ENCODE data around the gene OCEL1. TPM values are rescaled to one million over a fixed set of nuclear protein-coding genes. Genes with fewer than 3 reads are reported as not detected.

Gene OCEL1
- total RNA-seq, 1 experiment from 2014 or later: 25.7 TPM

DNA sequence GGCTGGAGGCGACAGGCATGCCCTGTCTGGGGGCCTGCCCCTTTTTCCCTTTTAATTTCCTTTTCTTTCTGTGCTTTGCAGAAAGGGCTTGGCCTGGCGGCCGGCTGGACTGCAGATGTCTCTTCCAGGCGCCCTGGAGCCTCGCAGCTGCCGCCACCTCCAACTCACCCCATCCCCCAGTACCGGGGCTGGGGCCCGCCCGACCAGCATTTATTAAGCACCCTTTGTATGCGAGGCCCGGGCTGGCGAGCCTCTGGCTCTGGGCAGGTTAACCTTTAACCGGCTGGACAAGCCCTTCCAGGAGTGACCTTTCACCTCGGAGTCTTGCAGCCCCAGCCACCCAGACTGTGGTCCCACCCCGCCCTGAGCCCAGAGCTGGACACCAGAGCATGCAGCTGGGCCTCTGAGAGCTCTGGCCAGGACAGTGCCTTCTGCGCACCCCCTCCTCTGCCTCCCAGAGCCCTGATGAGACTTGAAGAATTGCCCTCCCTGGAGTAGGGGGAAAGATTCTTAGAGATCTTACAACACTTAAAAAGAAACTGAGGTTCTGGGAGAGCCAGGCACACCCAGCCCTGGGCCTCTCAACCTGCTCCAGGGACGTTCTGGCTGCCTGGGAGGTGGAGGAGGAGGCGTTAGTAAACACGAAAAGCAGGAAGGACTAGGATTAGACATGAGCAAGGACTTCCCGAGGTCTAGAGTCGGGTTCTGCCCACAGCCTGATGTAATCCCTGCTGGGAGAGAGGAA lies 20.8 kb downstream of the OCEL1 start:
- Histone ChIP-seq H4K20me1 (ENCODE audit: control insufficient read depth, insufficient read depth, insufficient read length) (no peaks in the 10 kb centered on the region), H2BK12ac (ENCODE audit: insufficient read length, low read depth, low read length) (no peak overlapping the region), H2BK120ac (ENCODE audit: low read depth, low read length, poor library complexity, severe bottlenecking) (no peak overlapping the region), H4K8ac (replicated peaks; ENCODE audit: insufficient read length, low read depth, low read length) (no peak overlapping the region), H3K56ac (ENCODE audit: insufficient read length, low read depth, low read length) (no peak overlapping the region), H2AFZ (ENCODE audit: low read length) (no peak overlapping the region), H3K27me3 (ENCODE audit: insufficient read depth, low read length) (no peaks in the 10 kb centered on the region), H2AK5ac (ENCODE audit: insufficient read length, low read length) (no peak overlapping the region), H3K9ac (ENCODE audit: extremely low read depth, insufficient read length, low read length) (no peak overlapping the region), H3K23me2 (ENCODE audit: insufficient read length, low read depth, low read length, poor library complexity, severe bottlenecking) (peaks cover 17% of the 10 kb centered on the region), H3K27ac (ENCODE audit: insufficient read length, low read depth, low read length) (no peak overlapping the region), H3K14ac (ENCODE audit: insufficient read depth, low read length) (no peak overlapping the region), H3T11ph (ENCODE audit: low read length) (no peak overlapping the region), H2BK15ac (ENCODE audit: low read depth, low read length) (no peak overlapping the region), H3K79me1 (ENCODE audit: insufficient read depth, low read depth, low read length, poor library complexity, severe bottlenecking) (no peaks in the 10 kb centered on the region), H4K91ac (ENCODE audit: insufficient read length, low read depth, low read length) (no peak overlapping the region), H3K18ac (ENCODE audit: insufficient read length, low read depth, low read length) (peak overlapping the region; percentile 51), H3K79me2 (ENCODE audit: insufficient read depth, low read length) (peaks cover 21% of the 10 kb centered on the region; the same call in 1 of the 2 replicates), H3K4me1 (ENCODE audit: insufficient read depth, low read length) (peaks cover 4% of the 10 kb centered on the region; the same call in 1 of the 2 replicates), H2BK20ac (ENCODE audit: low read depth, low read length, poor library complexity, severe bottlenecking) (no peak overlapping the region), H3K23ac (ENCODE audit: insufficient read length, low read depth, low read length) (no peak overlapping the region), H2BK5ac (ENCODE audit: insufficient read length, low read length) (no peak overlapping the region), H3K4ac (ENCODE audit: low read depth, low read length) (no peak overlapping the region), H3K9me3 (ENCODE audit: control insufficient read depth, low read depth, low read length) (no peaks in the 10 kb centered on the region), H3K4me2 (ENCODE audit: insufficient read depth, insufficient read length, low read length) (peak overlapping the region; percentile 8), H4K5ac (ENCODE audit: insufficient read length, low read depth, low read length) (no peak overlapping the region)
- Mint-ChIP-seq H3K36me3 (ENCODE audit: insufficient read depth in 1 of 3, low read depth in 3 of 3) (peaks cover 0 to 10% (median 4%) of the 10 kb centered on the region in 3 experiments; a peak in 5 of 7 replicates), H3K4me3 (peak overlapping the region; percentile 79 to 89), H3K27me3 (ENCODE audit: low read depth) (peaks cover 2% of the 10 kb centered on the region; the same call in 1 of the 2 replicates), H3K4me1 (peaks cover 34 to 48% of the 10 kb centered on the region in 2 experiments), H3K27ac (peak overlapping the region; percentile 95 to 97 (median 97); a peak in 6 of 7 replicates), H3K9me3 (peaks cover 0 to 3% of the 10 kb centered on the region in 2 experiments; a peak in 1 of 5 replicates)
- TF ChIP-seq, protein P1, sequence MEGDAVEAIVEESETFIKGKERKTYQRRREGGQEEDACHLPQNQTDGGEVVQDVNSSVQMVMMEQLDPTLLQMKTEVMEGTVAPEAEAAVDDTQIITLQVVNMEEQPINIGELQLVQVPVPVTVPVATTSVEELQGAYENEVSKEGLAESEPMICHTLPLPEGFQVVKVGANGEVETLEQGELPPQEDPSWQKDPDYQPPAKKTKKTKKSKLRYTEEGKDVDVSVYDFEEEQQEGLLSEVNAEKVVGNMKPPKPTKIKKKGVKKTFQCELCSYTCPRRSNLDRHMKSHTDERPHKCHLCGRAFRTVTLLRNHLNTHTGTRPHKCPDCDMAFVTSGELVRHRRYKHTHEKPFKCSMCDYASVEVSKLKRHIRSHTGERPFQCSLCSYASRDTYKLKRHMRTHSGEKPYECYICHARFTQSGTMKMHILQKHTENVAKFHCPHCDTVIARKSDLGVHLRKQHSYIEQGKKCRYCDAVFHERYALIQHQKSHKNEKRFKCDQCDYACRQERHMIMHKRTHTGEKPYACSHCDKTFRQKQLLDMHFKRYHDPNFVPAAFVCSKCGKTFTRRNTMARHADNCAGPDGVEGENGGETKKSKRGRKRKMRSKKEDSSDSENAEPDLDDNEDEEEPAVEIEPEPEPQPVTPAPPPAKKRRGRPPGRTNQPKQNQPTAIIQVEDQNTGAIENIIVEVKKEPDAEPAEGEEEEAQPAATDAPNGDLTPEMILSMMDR (conservative IDR thresholded peaks at IDR 0.05): no peak
- DNase-seq: no peak
- WGBS (ENCODE audit: extremely low coverage, insufficient read length, low lambda C conversion rate): no CpG with 5 or more reads among the region's 21 CpGs

All from H9 (cell line).